SH-SY5Y (cell line): ENCODE data around the gene KXD1.

Experiments used
- GATA2 ChIP-seq: IDR thresholded peaks from 2 replicates; pipeline ENCODE4 v1.6.1; 2011; ENCODE audit warnings: mild to moderate bottlenecking, low read depth, low read length
- GATA3 ChIP-seq: IDR thresholded peaks from 2 replicates; pipeline ENCODE4 v1.6.1; 2011; ENCODE audit warnings: low read depth, mild to moderate bottlenecking, low read length, moderate library complexity

Gene KXD1

GRCh38 chr19:18557411-18558201, at the start of gene KXD1:
Gene KXD1 (plus strand): TSS chr19:18557870. CDS start chr19:18562057, 4,187 bp downstream.
- TF ChIP-seq GATA2: no peak

GRCh38 chr19:18508585-18508984, 49.1 kb upstream of the KXD1 start:
- no peak for TF ChIP-seq GATA2
- TF ChIP-seq GATA3: no peak

- TF ChIP-seq GATA2 (no peak), GATA3 (no peak)
These were observed 47.5 kb upstream of the KXD1 start for GRCh38 chr19:18510216-18510615.

GRCh38 chr19:18513868-18514267, 43.8 kb upstream of the KXD1 start:
- TF ChIP-seq GATA3: no peak
- no peak for TF ChIP-seq GATA2

GRCh38 chr19:18514800-18515682, 42.6 kb upstream of the KXD1 start:
- TF ChIP-seq GATA2 (no peak), GATA3 (no peak)

GRCh38 chr19:18515959-18516358, 41.7 kb upstream of the KXD1 start:
- TF ChIP-seq GATA2 (no peak), GATA3 (no peak)

GRCh38 chr19:18517606-18518005, 40.1 kb upstream of the KXD1 start:
- TF ChIP-seq GATA3 (no peak), GATA2 (no peak)

GRCh38 chr19:18518639-18519038, 39.0 kb upstream of the KXD1 start:
- TF ChIP-seq GATA2 (no peak), GATA3 (no peak)

- TF ChIP-seq GATA3 (no peak), GATA2 (no peak)
These were observed 37.5 kb upstream of the KXD1 start for GRCh38 chr19:18519962-18520847.

- TF ChIP-seq GATA3 (no peak), GATA2 (no peak)
These were observed 36.6 kb upstream of the KXD1 start for GRCh38 chr19:18520848-18521691.

GRCh38 chr19:18521692-18522123, 36.0 kb upstream of the KXD1 start, which contains the start of gene ELL:
Gene ELL (minus strand): TSS chr19:18522070. CDS start chr19:18522055, 15 bp downstream.
- no peak for TF ChIP-seq GATA2
- TF ChIP-seq GATA3: no peak

GRCh38 chr19:18522124-18522861, 35.4 kb upstream of the KXD1 start:
- TF ChIP-seq GATA3: no peak
- TF ChIP-seq GATA2: no peak
